ENCODE data around the gene CALHM3.

DNA sequence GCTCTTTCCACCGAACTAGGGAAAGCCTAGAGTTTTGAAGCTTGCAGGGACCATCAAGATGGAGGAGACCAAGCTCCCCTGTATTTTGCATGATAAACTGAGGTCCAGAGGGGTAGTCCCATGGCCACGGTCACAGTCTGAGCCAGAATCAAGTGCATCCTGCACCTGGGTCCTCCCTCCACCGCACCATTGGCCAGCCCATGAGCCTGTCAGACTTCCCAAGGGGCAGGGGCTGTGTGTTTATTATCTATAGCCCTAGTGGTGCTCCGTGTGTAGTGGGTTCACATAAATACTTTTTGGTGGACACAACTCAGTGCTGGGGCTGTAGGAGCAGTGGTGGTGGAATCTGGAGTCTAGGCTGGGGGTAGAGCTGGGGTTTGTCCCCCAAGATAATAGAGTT is 3.6 kb downstream of the CALHM3 start:
- TF ChIP-seq POLR2A (IDR thresholded peaks at IDR 0.05) = no peak
- TF ChIP-seq, protein P1, sequence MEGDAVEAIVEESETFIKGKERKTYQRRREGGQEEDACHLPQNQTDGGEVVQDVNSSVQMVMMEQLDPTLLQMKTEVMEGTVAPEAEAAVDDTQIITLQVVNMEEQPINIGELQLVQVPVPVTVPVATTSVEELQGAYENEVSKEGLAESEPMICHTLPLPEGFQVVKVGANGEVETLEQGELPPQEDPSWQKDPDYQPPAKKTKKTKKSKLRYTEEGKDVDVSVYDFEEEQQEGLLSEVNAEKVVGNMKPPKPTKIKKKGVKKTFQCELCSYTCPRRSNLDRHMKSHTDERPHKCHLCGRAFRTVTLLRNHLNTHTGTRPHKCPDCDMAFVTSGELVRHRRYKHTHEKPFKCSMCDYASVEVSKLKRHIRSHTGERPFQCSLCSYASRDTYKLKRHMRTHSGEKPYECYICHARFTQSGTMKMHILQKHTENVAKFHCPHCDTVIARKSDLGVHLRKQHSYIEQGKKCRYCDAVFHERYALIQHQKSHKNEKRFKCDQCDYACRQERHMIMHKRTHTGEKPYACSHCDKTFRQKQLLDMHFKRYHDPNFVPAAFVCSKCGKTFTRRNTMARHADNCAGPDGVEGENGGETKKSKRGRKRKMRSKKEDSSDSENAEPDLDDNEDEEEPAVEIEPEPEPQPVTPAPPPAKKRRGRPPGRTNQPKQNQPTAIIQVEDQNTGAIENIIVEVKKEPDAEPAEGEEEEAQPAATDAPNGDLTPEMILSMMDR (IDR thresholded peaks at IDR 0.05) = no peak
